SK-MEL-5 (cell line): ENCODE measurements around the gene SDC3. TPM values are rescaled to one million over a fixed set of nuclear protein-coding genes. Genes with fewer than 3 reads are reported as not detected.
"Not testable (repeated sequence)": the region's sequence is repeated elsewhere in the genome, so short reads cannot be mapped to it uniquely, and the experiment has no call there.

Source experiments
- DNase-seq: peaks from one replicate; pipeline ENCODE4 v3.0.0-alpha.2; 2016; ENCODE audit warnings: low read depth, low spot score
- in situ Hi-C: cut with HindIII; loops from 2 replicates; pipeline ENCODE4 v1.10.0; 2016; ENCODE audit warnings: low sequenced_read_pairs, high pct_unique_total_duplicates, low pct_unique_long_range_greater_than_20kb
- total RNA-seq: library from RNA; depleted of rRNA; stranded (reverse); fragments of >200 nt; shearing (Covaris generic); gene quantifications from 2 replicates; pipeline ENCODE4 v1.2.3, GENCODE V29; 2014

The SDC3 gene
- total RNA-seq, 1 experiment from 2014 or later = 73.0 TPM

DNA sequence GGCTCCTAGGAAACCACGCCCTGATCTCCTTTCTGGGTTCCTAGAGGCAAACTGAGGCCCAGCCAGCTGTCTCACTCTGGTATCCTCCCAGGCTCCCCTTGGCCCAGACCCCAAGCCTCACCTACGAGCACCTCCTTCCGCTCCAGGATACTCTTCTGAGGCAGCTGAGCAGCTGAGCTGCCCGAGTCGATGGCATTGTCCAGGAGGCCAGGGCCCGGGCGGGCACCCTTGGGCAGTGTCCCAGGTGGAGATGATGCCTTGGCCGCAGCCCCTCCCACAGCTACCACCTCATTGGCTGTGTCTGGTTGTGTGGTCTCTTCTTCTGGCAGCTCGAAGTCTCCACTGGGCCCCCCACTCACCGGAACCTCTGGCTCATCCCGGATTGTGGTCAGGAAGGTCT lies 34.4 kb downstream of the SDC3 start:
- DNase-seq = no peak
- in situ Hi-C loops = no loop called here

DNA sequence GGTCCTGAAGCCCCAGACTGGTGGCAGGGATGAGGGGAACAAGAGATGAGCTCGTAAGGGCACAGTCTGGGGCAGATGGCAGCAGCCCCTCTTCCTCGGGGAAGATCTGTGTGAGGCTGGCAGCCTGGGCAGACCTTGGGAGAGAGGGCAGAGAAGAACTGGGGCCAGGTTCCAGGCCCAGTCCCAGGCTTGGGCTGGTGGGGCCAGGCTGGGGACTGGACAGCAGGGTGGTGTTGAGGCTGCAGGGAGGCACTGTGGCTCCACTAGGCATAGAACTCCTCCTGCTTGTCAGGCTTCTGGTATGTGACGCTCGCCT lies 35.7 kb downstream of the SDC3 start:
- no peak for DNase-seq
- in situ Hi-C loops = no loop called here

DNA sequence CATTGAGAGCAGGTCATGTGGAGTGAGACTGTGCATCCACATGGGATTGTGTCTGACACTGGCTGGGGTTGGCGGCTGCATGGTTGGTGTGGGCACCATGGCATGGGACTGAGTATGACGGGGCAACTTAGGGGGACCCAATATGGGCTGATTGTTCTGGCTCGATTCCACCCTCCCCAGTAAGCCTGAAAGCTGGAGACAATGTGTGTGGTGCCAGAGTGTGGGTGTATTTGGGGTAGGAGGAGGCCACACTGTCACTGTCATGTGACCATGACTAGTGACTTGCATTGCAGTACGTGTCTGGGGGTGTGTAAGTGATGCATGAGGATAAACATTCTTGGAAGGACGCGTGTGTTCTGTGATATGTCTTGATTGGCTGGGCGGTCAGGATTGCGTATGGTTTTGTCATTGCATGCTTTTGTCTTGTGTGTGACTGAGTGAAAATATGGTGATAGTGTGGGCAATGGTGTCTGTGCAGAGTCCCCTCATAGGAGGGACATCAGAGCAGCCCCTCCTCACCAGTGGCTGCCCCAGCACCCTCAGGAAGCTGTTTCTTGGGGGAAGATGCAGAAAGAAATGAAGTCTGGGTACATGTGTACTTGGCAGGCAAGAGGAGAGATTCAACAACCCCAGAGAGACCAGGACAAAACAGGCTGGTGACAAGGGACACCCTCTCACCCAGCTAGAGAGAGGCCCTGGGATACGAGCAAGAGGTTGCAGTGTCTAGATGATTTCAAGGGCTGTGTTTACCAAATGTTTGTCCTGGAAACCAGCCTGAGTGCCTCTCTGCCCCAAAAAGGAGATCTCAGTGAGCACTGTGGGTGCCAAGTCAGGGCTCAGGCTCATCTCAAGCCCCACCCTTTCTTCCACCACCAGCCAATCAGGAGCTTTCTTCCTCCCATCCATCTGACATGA lies 36.3 kb downstream of the SDC3 start:
- DNase-seq = no peak
- in situ Hi-C loops = no loop called here

DNA sequence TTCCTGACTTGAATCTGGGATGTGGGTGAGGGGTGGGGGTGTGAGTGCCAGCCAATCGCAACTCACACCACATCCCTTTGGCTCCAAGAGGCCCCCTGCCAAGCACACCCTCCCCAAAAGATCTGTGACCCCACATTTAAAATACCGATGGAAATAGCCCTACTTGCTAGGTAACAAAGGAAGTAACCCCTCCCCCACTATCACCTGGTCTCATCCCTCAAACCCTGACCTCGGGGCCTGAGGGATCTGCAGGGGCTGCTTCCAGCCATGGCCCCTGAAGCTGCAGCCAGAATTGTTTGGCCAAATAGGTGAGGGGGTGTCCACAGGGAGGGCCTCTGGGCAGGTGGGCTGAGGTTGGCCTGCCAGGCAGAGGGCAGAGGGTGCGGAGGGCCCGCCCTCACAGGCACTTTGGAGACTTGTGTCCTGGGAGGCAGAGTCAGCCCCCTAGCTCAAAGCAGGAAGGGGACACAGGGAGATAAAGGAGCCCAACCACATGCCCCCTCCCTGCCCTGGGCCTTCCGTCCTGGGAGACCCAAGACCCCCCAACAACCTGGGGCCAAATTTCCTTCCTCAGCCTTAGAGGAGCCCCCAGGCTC lies 37.2 kb downstream of the SDC3 start:
- no peak for DNase-seq
- in situ Hi-C loops = no loop called here

DNA sequence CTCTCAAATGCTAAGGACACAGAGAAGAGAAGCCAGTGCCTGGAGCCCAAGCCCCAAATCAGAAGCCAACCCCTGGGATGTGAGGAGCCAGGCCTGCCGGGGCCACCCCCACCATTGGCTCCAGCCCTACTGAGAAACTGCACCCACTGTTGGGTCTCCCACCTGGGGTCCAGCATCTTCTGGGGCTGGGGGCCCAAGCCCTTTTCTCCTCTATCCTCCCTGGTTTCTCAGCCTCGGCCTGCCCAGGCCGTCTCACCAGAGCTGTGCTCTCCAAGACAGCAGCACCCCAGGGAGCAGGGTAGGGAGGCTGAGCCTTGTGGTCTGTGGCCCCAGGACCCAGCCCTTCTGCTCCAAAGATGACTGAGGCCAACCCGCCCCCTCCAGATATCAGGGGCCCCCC lies 37.9 kb downstream of the SDC3 start:
- in situ Hi-C loops = no loop called here
- DNase-seq = no peak

DNA sequence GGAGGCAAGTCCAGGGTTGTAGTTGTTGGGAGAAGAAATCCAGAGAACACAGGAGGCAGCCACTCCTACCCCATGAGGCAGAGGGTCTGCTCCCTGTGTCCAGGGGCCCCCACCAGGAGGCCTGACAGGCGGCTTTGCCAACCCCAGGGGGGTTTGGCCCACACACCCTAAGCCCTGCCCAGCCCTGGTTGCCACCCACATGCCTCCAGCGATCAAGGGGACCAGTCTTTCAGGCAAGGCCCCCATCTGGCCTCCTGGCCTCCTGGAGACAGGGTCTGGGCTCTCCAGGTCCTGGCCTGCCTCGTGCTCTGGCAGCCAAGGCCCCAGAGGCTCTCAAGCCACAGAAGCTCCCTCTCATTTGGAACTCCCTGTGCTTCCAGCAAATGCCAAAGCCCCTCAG lies 38.5 kb downstream of the SDC3 start:
- no peak for DNase-seq
- in situ Hi-C loops = no loop called here

DNA sequence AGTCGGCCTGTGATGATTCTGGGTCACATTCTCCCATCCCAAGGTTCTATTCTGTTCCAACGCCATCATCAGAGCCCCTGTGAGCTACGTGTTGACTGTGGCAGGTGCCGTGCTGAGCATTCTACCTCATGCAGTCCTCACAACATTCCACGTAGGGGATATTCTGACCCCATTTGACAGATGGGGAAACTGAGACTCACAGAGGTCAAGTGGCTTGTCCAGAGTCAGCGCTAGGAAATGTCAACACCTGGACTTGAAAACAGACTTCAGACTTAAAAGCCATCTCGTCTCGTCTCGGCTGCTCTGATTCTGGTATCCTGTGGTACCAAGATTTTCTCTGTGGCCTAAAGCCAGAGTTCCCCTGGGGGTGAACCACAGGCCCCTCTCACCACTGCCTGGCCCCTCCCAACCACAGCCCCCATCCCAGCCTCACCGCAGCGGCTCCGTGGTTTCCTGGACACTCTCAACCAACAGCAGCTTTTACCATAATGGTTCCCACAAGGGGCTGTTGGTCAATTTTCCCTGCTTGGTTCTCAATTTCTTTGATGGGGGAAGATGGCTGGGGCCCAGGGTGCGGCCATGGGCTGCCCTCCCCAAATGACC lies 39.6 kb downstream of the SDC3 start:
- DNase-seq = no peak
- in situ Hi-C loops = no loop called here

DNA sequence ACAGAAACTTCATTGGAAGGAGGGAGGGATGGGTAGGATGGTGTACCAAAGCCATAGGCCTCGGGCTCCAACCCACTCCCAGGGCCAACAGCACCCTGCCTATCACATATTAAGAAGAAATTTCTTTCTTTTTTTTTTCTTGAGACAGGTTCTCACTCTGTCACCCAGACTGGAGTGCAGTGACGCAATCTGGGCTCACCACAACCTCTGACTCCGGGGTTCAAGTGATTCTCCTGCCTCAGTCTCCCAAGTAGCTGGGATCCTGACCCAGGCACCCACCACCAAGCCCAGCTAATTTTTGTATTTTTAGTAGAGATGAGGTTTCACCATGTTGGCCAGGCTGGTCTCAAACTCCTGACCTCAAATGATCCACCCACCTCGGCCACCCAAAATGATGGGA lies 40.5 kb downstream of the SDC3 start:
- in situ Hi-C loops, DNase-seq: not testable (repeated sequence)

DNA sequence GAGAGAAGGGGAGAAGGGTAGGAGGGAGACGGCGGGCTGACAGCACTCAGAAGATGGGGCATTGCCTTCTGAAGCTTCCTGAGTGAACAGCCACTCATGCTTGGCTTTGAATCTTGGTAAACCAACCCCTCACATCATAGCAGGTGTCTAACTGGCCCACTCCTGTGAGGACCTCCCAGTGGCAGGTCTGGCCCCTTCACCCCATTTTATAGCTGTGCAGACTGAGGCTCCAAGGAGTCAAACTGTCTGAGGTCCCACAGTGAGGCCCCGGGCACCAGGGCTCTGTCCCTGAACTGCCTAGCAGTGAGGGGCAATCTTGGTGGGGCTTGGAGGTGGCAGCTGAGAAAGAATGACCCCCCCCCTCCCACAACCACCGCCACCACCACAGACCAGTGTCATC lies 41.0 kb downstream of the SDC3 start:
- in situ Hi-C loops = no loop called here
- DNase-seq = no peak

DNA sequence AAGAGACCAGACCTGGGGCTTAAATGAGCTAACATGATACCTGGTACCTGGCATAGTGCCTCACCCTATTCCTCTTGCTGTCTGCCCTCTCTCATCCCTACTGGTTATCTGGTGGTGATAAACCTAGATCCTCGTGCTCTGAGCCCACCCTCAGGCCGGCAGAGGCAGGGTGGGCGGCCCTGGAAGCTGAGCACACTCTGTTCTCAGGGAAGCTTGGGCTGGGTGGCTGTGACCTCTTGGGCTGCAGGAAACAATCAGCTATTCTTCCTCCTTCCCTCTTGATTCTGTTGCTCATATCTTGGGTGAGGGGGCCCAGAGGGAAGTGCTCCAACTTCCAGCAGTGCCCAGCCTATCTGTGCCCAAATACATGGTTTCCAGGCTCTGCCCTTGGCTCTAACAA lies 42.0 kb downstream of the SDC3 start:
- DNase-seq = no peak
- in situ Hi-C loops = no loop called here

DNA sequence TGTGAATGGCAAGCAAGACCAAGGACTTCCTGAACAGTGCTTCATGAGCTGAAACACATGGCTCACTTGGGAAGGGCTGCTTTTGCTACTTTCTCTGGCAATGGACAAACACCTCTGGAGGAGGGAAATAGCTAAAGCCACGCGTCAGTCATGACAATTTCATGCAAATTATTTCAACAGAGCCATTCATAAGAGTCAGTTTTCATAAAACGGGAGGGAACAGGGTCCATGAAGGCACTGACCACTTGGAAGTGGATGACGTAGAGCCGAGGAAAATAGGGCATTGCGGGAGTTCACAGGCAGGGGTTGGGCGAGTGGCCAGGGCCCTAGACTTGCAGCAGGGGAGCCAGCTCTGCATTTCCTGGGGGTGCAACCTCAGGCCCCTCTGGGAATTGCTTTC lies 43.9 kb downstream of the SDC3 start:
- in situ Hi-C loops = no loop called here
- DNase-seq = no peak

DNA sequence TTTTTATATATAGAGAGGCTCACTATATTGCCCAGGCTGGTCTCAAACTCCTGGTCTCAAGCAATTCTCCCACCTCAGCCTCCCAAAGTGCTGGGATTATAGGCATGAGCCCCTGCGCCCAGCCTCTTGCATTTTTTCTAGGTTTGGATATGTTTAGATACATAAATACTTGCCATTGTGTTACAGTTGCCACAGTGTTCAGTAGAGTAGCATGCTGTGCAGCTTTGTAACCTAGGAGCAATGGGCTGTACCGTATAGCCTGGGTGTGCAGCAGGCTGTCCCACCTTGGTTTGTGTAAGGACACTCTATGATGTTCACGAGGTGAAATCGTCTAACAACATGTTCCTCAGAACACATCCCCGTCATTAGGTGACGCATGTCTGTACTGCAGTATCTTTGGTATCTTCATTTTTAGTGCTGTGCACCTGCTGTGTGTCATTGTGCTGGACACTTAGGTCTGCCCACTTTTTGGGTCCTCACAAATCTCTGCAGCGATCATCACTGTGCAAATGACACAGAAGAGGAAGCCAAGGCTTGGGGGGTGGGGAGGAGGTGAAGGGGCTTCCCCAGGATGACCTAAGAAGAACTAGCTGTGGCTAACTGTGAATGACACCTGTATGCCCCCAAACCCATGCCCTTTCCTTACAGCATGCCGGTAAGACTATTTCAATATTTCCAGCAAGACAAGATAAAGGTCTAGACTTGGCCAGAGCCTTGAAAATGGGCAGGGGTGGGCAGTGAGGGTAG lies 44.5 kb downstream of the SDC3 start:
- in situ Hi-C loops = no loop called here

DNA sequence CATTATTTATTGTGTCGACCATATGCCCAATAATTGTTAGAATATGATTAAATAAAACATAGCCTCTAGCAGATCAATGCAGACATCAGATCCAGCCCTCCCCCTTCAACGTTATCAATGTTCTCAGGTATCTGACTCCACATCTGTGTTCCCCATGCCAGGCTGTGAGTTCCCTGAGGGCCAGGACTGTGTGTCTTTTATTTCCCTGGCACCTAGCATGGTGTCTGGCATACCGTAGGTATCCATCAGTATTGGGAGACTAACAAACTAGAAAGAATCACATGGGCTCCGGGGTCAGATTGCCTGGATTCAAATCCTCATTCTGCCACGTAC lies 48.3 kb downstream of the SDC3 start:
- in situ Hi-C loops = no loop called here
- DNase-seq = no peak

More for the DNA sequence above, 44.5 kb downstream of the SDC3 start:
- no peak for DNase-seq

DNA sequence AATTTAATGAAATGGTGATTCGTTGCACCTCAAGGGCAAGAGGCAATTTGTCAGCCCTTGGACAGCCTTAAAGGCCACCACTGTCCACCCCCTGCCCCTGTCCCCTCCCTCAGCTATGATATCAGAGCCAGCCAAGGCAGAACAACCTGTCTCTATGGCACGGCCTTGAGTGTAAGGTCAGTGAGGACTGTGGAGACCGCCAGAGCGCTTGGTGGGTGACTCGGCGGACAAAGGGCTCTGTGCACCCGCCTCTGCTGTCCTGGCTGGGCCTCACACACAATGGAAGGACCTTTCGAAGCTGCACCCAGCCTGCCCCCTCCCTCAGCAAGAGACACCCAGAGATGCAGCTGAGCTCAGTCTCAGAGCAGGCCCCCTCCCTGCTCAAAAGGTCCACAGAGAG lies 50.6 kb downstream of the SDC3 start:
- in situ Hi-C loops = no loop called here
- no peak for DNase-seq

DNA sequence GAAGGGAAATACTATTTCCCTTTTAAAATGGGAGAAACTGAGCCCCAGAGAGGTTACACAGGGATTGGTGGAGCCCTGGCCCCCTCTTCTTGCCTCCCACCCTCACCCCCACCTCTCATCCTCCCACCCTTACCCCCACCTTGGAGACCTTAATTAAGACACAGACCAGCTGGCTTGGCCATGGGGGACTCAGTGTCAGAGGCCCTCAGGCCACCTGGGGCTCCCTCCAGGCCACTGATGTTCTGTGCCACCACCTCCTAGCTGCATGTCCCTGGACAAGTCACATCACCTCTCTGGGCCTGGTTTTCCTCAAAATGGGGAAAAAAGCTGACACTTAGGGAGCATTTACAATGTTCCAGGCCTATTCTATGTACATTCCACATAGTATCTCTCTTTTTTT lies 51.5 kb downstream of the SDC3 start:
- in situ Hi-C loops = no loop called here
- DNase-seq = no peak

DNA sequence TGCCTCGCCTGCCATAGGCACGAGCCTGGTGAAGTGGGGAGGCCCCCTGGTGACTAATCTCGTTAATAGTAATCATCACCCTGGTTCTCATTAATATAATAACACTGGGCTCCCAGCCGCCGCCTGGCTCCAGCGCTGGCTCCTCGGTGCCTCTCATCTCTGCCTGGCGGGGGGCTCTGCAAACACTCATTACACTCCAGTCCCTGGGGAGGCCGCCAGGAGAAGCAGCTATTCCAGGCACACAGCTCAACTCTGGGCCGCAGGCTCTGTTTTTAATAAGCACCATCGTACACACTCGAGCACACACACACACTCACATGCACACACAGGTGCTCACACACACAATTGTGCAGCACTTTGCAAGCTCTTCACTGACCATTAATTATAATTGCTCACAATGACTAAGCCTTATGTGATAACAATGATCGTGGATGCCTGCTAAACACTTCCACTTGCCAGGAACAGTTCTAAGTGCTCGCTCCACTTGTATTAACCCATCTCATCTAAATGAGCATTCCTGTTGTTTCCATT lies 52.2 kb downstream of the SDC3 start:
- no peak for DNase-seq
- in situ Hi-C loops = no loop called here

DNA sequence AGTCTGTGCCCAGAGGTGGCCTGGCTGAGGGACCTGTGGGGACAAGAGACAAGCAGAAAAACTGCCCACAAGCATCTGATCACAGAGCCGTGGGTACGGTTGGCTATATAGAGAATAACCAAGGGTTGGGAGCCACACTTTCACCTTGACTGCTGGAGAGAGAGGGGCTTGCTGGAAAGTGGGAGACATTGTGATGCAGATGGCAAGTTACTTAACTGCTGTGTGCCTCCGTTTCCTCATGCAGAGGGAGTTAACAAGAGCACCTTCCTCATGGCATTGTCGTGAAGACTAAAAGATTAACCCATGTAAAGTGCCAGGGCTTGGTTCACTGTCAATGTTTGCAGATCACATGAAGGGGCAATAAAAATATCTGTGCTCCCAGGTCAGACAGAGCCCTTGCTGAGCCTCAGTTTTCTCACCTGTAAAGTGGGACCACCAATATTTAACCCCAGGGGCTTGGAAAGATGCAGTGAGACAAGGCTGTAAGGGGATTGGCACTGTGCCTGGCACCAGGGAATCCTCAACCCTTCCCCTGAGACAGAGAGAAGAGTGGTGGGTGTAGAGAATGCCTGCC lies 52.8 kb downstream of the SDC3 start:
- in situ Hi-C loops = no loop called here
- DNase-seq = no peak

DNA sequence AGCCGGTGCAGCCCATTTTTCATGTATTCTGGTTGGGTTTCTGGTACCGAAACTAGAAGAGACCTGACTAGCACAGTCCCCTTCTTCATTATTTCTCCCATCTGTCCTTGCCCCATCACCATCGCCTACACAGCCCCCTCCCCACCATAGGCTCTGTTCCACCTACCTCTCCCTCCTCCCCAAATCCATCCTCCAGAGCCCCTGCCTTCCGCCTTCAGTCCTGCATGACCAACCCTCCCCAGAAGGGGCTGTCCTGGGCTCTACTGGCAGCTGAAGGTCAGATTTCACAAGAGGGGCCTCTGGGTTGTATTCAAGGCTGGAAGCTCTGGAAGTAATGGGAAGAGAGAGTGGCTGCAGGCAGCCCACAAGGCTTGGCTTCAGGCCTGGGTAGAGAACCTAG lies 55.2 kb downstream of the SDC3 start:
- in situ Hi-C loops = no loop called here
- DNase-seq = no peak
